Effector CD8-positive, alpha-beta T cell (primary cell): ENCODE results near the gene NRG2.

ENCODE experiments used
- DNase-seq: peaks from one replicate; lab custom pipeline; 2025; lab: John Stamatoyannopoulos, UW

The NRG2 gene

DNA sequence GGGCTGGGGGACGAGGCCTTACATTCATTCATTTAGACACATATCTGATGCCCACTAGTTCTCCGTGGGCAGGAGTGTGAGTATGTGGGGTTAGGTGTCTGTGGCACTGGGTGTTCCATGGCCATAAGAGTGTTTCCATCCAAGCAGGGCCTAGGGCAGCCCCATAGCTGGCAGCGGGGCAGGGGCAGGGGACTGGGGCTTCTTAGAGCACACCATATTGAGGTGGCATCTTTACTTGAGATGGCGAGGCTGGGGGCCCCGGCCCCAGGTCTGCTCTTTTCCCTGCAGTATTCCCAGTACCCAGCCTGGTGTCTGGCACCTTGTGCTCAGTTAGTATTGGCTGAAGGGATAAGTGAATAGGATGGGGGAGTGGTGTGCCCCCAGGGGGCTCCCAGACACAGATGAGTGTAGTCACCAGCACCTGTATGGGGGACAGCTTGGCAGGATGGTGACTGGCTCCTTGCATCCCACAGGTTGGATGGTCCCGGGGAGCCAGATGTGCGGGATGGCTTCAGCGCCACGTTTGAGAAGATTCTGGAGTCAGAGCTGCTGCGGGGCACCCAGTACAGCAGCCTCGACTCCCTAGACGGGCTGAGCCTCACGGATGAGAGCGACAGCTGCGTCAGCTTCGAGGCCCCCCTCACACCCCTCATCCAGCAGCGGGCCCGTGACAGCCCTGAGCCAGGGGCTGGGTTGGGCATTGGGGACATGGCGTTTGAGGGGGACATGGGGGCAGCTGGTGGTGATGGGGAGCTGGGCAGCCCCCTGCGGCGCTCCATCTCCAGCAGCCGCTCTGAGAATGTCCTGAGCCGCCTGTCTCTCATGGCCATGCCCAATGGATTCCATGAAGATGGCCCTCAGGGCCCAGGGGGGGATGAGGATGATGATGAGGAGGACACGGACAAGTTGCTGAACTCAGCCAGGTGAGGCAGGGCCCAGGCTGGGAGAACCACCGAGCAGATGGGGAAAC lies 230.0 kb downstream of the NRG2 start:
- DNase-seq, result no peak

DNA sequence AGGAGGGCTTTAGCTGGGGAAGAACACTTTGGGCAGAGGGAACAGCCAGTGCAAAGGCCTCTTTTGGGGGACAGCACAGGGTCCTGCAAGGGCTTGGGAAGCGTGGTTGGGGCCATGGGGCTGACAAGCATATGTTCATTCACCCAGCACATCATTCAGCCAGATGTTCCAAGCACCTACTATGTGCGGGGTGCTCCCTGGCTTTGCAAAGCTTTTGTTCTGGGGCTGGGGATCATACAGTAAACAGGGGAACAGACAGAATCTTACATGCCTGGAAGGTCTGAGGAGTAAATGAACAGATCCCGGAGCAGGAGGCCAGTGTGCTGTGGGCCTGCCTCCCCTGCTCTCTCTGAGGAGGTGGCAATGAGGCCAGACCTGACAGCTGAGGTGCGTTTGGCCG lies 230.8 kb downstream of the NRG2 start:
- DNase-seq, result no peak

DNA sequence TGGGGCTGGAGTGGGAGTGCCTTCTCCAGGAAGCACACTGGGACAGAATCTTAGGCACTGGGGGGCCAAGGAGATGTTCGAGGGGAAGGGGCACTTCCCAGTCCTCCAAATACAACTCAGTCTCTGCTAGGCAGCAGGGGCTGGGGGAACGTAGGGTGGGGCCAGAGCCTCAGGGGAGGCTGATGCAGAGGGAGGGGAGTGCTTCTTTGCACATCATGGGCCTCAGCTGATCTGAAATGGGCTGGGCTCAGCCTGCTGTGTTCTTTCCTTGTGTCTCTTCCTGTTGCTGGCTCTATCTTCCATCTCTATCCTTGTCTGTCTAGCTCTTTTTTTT lies 231.9 kb downstream of the NRG2 start:
- DNase-seq, result no peak

- DNase-seq, result no peak
These were observed 232.5 kb downstream of the NRG2 start for GRCh38 chr5:139810341-139811273.

DNA sequence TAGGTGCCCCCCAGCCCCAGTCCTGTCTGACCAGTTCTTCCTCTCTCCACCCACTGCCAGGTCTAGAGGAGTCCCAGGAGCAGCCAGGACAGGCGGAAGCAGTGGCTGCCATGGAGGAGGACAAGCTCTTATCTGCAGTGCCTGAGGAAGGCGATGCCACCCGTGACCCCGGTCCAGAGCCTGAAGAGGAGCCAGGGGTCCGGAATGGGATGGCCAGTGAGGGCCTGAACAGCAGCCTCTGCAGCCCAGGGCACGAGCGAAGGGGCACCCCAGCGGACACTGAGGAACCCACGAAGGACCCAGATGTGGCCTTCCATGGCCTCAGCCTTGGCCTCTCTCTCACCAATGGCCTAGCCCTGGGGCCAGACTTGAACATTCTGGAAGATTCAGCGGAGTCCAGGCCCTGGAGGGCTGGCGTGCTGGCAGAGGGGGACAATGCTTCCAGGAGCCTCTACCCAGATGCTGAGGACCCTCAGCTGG lies 233.7 kb downstream of the NRG2 start:
- DNase-seq, result no peak

- no peak for DNase-seq
These were observed 234.4 kb downstream of the NRG2 start for GRCh38 chr5:139808481-139809330.

DNA sequence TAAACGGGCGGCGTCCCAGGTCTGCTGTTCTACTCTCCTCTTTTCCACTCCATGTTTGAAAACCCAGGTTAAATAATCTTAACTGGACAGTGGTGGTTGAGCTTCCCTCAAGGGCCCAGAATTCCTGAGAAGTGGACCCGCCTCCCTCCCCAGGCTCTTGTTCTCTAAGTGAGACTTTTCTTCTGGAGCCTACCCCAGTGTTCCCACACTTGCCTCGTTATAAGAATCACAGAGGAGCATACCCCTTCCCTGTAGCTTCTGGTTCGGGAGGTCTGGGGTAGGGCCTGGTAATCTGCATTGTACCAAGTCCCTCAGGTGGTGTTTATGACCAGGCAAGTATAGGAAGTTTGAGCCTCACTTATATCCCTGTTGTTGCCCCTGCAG lies 235.5 kb downstream of the NRG2 start:
- DNase-seq, result no peak

DNA sequence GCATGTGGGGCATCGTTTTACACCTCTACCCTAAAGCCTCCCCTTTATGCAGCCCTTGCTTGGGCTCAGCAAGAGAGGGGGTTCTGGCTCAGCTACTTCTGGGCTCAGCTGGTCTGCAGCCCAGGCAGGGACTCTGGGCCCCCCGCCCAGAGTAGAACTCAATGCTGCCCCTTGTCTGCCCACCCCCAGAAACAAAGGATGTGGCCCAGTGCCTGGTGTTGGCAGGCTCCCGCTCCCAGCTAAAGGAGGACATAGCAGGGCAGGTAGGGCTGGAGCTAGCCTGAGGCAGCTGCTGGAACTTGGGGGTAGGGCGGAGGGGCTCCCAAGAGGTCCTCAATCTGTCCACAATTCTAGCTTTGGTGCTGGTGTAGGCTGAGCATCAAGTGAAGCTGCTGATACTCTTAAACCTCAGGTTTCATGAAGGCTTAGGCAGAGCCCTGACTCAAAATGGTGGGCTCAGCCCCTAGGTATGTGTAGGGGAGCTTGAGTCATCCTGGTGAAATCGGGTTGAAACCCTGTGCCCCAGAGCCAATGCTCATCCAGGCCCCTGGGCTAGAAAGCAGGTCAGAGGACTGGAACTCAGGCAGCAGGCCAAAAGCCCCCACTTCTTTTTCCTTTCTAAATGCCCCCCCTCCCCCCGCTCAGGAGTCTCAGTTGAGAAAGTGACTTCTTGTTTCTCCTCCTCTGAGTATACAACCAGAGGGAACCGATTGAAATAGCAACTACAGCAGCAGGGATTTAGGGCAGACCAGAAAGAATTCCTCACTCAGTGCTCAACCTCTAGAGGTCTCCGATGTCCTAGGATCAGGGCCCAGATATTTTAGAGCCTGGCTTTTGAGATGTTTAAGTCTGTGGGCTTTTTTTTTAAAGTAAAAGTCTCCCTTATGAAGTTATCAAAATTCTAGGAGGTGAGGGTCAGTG lies 236.1 kb downstream of the NRG2 start:
- DNase-seq, result no peak

GRCh38 chr5:139806111-139806510 lies 237.0 kb downstream of the NRG2 start:
- no peak for DNase-seq

GRCh38 chr5:139805545-139805944 lies 237.6 kb downstream of the NRG2 start:
- no peak for DNase-seq

- DNase-seq, result no peak
These were observed 238.2 kb downstream of the NRG2 start for GRCh38 chr5:139804800-139805397.

GRCh38 chr5:139803978-139804377 lies 239.1 kb downstream of the NRG2 start:
- no peak for DNase-seq

DNA sequence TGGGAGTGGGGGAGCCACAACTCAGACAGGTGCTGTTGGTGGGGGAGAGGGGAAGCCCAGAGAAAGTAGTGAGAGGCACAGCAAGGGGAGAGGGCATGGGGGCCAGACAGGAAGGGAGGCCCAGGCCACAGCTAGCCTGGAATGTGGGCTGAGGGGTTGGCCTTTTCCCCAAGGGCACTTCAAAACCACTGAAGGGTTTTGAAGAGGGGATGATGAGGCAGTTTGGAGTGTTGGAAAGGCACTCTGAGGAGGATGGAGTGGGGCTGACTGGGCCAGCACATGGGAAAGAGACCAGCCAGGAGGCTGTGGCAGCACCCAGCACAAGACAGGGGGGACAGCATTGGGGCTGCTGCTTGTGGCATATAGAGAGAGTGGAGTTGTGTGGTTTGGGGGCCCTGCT lies 243.7 kb downstream of the NRG2 start:
- DNase-seq, result no peak

- no peak for DNase-seq
These were observed 244.2 kb downstream of the NRG2 start for GRCh38 chr5:139798883-139799282.

DNA sequence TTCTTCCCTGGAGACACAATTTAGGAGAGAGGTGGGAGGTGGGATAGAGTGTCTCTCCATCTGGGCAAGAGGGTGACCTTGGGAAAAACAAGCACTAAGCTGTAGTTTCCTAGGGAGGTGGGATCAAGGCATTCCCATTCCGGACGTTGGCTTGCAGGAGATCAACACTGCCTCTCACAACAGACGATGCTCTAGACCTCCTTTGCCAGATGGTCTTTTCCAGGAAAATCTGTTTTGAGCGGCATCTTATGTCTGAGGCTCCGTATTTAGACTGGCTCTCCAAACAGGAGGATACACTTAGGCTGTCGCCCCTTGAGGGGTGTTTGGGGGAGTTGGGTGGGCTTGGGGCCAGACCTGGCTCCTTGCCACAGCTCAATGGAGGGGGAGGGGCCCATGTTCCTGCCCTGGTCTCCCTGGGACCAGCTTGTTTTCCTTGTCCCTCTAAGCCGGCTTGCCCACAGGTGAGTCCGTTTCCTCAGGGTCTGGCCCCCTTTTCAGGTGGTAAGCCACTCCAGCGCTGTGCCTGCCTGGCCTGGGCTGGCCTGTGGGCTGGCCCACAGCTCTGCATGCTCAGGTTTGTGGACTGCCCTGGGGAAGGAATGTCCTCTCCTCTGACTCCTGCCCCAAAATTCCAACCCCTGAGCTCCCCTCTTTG lies 245.1 kb downstream of the NRG2 start:
- no peak for DNase-seq

GRCh38 chr5:139797335-139797734 lies 245.8 kb downstream of the NRG2 start:
- no peak for DNase-seq
